HG03460 (cell line): Measurements from ENCODE around the gene SCAMP4.

ENCODE experiments used
- ATAC-seq: cut with Tn5 transposase; IDR thresholded peaks from one replicate; pipeline ENCODE4 v1.9.1; 2021; ENCODE audit not compliant: unreplicated experiment

SCAMP4 gene

GRCh38 chr19:1911098-1911497 lies 5.9 kb downstream of the SCAMP4 start:
- no peak for ATAC-seq

GRCh38 chr19:1911995-1912394 lies 6.8 kb downstream of the SCAMP4 start:
- ATAC-seq, result no peak

- no peak for ATAC-seq
These were observed 7.7 kb downstream of the SCAMP4 start for GRCh38 chr19:1912760-1913505.

- no peak for ATAC-seq
These were observed 8.8 kb downstream of the SCAMP4 start for GRCh38 chr19:1913781-1914577.

- ATAC-seq, result no peak
These were observed 9.7 kb downstream of the SCAMP4 start for GRCh38 chr19:1914826-1915341.

- no peak for ATAC-seq
These were observed 11.9 kb downstream of the SCAMP4 start for GRCh38 chr19:1917146-1917545.

GRCh38 chr19:1917926-1918325 lies 12.7 kb downstream of the SCAMP4 start:
- no peak for ATAC-seq

GRCh38 chr19:1918975-1919374 lies 13.8 kb downstream of the SCAMP4 start:
- ATAC-seq, result no peak

GRCh38 chr19:1920644-1921043 lies 15.4 kb downstream of the SCAMP4 start:
- ATAC-seq, result no peak

- no peak for ATAC-seq
These were observed 16.1 kb downstream of the SCAMP4 start for GRCh38 chr19:1921326-1921725.

GRCh38 chr19:1921825-1922224 lies 16.6 kb downstream of the SCAMP4 start:
- no peak for ATAC-seq

- no peak for ATAC-seq
These were observed 17.6 kb downstream of the SCAMP4 start for GRCh38 chr19:1922803-1923202.

GRCh38 chr19:1923319-1923718 lies 18.1 kb downstream of the SCAMP4 start:
- no peak for ATAC-seq

GRCh38 chr19:1924320-1924961 lies 19.2 kb downstream of the SCAMP4 start:
- no peak for ATAC-seq

- ATAC-seq, result no peak
These were observed 20.3 kb downstream of the SCAMP4 start for GRCh38 chr19:1925544-1925943.

- no peak for ATAC-seq
These were observed 24.0 kb downstream of the SCAMP4 start for GRCh38 chr19:1929021-1929742.

GRCh38 chr19:1931445-1931844 lies 26.2 kb downstream of the SCAMP4 start:
- no peak for ATAC-seq

GRCh38 chr19:1932395-1932794 lies 27.2 kb downstream of the SCAMP4 start:
- ATAC-seq, result no peak

GRCh38 chr19:1933244-1933643 lies 28.0 kb downstream of the SCAMP4 start:
- no peak for ATAC-seq

GRCh38 chr19:1933942-1934341 lies 28.7 kb downstream of the SCAMP4 start:
- no peak for ATAC-seq
